LNCaP clone FGC (cell line): Measurements from ENCODE around the gene GCH1.

Source experiments
- DNase-seq: peaks from one replicate; pipeline ENCODE4 v3.0.0-alpha.2; 2011; ENCODE audit warnings: low read depth
- H3K4me3 ChIP-seq: 2 replicates; pipeline ENCODE4 v1.5.1; 2011; ENCODE audit warnings: mild to moderate bottlenecking, low read depth, low read length, control low read depth
- TF ChIP-seq, protein P1 (sequence below): IDR thresholded peaks from 2 replicates; pipeline ENCODE4 v1.5.1; 2012; ENCODE audit warnings: mild to moderate bottlenecking; ENCODE audit not compliant: control insufficient read depth, insufficient read depth; ENCODE audit errors: extremely low read depth

The GCH1 gene

DNA sequence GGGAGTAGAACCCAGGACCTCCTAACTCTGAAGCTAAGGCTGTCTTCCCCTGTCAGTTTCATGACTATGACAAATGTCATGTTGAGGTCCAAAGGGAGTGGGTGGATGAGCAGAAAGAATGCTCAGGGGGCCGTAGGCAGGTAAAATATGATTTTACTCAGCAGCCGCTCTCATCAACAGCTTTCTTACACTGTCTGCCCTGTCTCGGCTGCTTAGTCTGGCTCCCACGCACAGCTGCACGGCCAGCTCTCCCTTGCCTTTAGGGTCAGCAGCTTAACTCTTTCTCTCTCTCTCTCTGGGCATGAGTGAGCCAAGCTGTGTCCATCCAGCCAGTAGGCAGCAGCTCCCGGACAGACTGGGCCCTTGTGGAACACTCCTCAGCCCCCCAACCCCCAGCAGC lies 95.2 kb downstream of the GCH1 start:
- TF ChIP-seq, protein P1, sequence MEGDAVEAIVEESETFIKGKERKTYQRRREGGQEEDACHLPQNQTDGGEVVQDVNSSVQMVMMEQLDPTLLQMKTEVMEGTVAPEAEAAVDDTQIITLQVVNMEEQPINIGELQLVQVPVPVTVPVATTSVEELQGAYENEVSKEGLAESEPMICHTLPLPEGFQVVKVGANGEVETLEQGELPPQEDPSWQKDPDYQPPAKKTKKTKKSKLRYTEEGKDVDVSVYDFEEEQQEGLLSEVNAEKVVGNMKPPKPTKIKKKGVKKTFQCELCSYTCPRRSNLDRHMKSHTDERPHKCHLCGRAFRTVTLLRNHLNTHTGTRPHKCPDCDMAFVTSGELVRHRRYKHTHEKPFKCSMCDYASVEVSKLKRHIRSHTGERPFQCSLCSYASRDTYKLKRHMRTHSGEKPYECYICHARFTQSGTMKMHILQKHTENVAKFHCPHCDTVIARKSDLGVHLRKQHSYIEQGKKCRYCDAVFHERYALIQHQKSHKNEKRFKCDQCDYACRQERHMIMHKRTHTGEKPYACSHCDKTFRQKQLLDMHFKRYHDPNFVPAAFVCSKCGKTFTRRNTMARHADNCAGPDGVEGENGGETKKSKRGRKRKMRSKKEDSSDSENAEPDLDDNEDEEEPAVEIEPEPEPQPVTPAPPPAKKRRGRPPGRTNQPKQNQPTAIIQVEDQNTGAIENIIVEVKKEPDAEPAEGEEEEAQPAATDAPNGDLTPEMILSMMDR: no peak
- DNase-seq: no peak
- H3K4me3 ChIP-seq: no peak overlapping the region

DNA sequence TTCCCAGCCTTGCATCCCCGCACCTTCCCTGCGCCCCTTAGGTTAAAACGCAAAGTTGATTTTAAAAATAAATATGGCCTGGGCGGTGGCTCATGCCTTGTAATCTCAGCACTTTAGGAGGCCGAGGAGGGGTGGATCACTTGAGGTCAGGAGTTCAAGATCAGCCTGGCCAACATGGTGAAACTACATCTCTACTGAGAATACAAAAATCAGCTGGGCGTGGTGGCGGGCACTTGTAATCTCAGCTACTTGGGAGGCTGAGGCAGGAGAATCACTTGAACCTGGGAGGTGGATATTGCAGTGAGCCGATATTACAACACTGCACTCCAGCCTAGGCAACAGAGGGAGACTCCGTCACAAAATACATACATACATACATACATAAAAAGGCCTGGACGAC lies 96.0 kb downstream of the GCH1 start:
- no peak overlapping the region for H3K4me3 ChIP-seq
- DNase-seq: no peak
- TF ChIP-seq, protein P1: no peak

DNA sequence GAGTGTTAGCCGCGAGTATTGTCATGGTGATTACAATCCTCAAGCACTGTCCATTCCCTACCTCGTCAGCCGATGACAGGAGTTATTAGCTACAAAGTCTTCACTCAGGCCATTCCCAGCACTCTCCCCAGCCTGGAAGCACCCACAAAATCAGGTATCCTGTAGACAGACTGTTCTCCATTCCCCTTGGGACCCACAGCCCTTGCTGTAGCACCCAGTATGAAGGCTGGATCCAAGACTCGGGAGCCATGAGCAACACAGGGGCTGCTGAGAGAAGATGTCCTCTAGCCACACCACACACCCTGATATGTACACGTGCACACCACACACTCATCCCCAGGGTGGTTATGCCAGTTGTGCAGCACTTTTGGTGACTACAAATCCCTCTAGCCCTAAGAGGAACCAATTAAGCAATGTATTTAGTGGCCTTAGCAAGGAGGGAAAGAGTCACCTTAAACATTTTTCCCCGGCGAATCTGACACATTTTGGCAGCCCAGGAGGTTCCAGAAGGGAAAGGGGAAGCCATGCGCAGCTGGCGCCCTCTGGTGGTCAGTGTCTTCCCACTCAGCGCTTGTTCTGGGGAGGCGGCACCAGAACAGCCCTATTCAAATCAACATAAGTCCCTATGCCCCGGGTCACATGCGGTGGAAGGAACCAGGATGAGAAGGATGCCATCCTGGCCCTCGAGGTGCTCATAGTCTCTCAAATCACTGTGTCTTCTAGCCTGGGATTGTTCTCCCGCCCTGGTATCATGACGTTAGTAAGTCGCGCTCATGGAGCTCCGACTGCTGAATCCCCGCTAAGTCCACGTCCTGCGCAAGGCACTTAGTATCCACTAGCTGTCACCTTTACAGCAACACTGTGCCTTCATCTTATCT lies 96.9 kb downstream of the GCH1 start:
- H3K4me3 ChIP-seq: no peak overlapping the region
- TF ChIP-seq, protein P1: peak; percentile 91
- no peak for DNase-seq

DNA sequence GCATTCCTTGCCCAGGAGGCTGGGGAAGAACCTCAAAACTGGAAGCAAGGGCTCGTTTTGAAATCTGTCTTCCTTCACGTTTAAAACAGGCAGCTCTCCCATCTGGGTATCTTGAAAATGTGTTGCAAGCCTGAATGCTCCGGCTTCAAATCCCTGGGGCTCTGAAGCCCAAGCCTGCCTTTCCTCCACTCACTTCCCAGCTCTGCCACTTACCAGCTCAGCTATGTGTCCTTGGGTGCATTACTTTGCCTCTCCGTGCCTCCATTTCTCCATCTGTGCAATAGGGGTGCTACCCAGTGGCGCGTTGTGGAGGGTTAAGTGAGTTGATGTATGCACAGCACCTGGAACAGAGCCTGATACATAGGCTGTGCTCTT lies 97.6 kb downstream of the GCH1 start:
- no peak for DNase-seq
- no peak overlapping the region for H3K4me3 ChIP-seq
- TF ChIP-seq, protein P1: no peak

DNA sequence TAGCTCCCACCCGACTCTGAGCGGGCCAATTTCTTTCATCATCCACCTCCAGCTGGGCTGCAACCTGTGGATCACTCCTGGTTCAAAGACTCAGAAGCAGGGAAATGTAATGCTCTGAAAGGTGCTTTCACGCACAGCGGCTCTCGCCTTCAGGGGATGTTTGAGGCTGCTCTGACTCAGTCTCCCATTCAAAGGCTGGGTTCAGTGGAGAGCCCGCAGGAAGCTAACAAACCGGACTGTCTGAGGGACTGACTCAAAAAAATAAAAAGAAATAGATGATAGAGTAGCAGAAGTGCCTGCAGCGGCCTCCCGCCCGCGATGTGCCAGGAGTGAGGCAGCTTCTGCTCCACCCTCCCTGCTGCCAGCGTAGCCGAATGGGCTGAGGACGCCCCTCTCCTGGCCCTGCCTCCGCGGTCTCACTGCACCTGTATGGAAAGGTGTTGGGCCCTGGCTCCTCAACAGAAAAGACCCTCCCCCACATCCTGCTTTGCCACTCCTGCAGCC lies 98.0 kb downstream of the GCH1 start:
- no peak for DNase-seq
- TF ChIP-seq, protein P1: no peak
- H3K4me3 ChIP-seq: no peak overlapping the region

DNA sequence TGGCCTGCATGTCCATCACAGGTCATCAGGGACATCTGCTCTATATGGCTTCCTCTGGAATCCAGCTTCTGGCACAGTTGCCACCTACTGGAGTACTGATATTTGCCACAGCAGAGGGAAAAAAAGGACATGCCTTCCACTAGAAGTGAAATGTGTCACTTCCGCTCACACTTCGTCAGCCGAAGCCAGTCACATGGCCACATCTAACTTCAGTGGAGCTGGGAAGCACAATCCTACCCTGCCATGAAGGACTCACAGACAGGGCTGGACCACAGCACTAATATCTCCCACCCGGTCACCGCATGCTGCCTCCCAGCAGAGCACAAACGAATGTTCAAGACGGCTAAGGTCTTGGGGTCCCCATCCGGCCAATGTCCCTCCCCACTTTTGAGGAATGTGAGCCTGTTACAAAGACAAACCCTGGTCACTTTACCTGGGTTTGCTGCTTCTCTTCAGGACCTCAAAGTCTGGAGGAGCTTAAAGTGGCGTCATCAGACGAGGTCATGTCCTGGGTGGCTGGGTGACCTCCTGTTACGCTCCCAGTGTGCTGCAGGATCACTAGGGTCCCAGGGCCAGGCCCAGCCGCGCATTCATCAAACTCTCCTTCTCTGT lies 98.6 kb downstream of the GCH1 start:
- TF ChIP-seq, protein P1: no peak
- no peak for DNase-seq
- no peak overlapping the region for H3K4me3 ChIP-seq
